ENCODE data around the gene LMAN1L.

GRCh38 chr15:74794970-74795349 lies 17.7 kb upstream of the LMAN1L start:
- TF ChIP-seq POLR2A (IDR thresholded peaks at IDR 0.05) (no peak), CTCF (IDR thresholded peaks at IDR 0.05 in 4 of 5, conservative IDR thresholded peaks at IDR 0.05 in 1 of 5) (no peak)
